ENCODE data around the gene HLF.

DNA sequence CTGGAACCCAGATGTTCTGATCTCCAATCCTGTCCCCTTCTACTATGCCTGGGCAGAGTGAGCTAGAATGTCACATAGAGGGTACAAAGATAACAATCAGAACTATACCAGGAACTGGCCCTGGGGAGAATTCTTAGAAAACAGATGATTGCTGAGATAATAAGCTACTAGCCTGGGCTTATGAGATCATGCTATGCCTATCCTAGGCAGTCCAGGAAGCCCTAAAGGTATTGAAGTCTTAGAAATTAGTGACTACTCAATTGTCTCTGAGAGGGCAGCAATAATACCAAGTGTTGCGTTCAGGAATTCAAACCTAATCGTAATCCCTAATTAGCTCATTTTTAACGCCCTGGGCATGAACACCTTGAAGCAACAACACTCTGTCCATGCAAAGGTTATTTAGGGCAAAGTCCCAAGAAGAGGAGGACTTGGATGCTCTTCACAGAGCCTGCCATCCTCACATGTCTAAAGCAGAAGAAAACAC is 79.8 kb downstream of the HLF start:
- TF ChIP-seq, protein P1, sequence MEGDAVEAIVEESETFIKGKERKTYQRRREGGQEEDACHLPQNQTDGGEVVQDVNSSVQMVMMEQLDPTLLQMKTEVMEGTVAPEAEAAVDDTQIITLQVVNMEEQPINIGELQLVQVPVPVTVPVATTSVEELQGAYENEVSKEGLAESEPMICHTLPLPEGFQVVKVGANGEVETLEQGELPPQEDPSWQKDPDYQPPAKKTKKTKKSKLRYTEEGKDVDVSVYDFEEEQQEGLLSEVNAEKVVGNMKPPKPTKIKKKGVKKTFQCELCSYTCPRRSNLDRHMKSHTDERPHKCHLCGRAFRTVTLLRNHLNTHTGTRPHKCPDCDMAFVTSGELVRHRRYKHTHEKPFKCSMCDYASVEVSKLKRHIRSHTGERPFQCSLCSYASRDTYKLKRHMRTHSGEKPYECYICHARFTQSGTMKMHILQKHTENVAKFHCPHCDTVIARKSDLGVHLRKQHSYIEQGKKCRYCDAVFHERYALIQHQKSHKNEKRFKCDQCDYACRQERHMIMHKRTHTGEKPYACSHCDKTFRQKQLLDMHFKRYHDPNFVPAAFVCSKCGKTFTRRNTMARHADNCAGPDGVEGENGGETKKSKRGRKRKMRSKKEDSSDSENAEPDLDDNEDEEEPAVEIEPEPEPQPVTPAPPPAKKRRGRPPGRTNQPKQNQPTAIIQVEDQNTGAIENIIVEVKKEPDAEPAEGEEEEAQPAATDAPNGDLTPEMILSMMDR (IDR thresholded peaks at IDR 0.05) = no peak
- TF ChIP-seq POLR2A (IDR thresholded peaks at IDR 0.05) = no peak

Measured in lower leg skin (tissue), 3 donors.